Retinal pigment epithelial cell (primary cell): ENCODE measurements around the gene RHOT1.

ENCODE experiments used
- DNase-seq: peaks from one replicate; pipeline ENCODE4 v3.0.0-alpha.2; 2010; ENCODE audit warnings: low read depth
- H3K4me3 ChIP-seq: 2 replicates; pipeline ENCODE4 v1.5.1; 2011; ENCODE audit warnings: mild to moderate bottlenecking, low read length, control low read depth, moderate library complexity
- CTCF ChIP-seq: conservative IDR thresholded peaks from 2 replicates; pipeline ENCODE4 v1.5.1; 2011; ENCODE audit warnings: low read depth, low read length, control low read depth, inconsistent platforms

The RHOT1 gene

GRCh38 chr17:32189343-32189742, 47.0 kb downstream of the RHOT1 start:
- DNase-seq: no peak
- H3K4me3 ChIP-seq: no peak overlapping the region
- no peak for TF ChIP-seq CTCF

- DNase-seq: no peak
- H3K4me3 ChIP-seq: no peak overlapping the region
- no peak for TF ChIP-seq CTCF
Measured at GRCh38 chr17:32191306-32191705, 49.0 kb downstream of the RHOT1 start.

DNA sequence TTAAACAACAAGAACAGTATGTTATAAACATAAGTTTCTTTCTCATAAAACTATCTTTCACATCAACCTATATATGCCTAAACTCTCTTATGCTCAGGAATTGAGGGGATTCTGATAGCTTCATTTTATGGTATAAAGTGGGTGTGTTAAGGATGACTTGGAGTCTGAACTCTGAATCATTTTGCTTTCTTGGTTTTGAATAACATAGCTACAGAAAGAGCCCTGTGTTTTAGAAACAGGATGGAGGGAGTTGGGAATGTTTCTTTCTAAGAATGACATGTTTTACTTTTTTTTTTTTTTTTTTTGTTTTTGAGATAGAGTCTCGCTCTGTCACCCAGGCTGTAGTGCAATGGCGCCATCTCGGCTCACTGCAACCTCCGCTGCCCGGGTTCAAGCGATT, 50.1 kb downstream of the RHOT1 start:
- DNase-seq: no peak
- no peak for TF ChIP-seq CTCF
- no peak overlapping the region for H3K4me3 ChIP-seq

DNA sequence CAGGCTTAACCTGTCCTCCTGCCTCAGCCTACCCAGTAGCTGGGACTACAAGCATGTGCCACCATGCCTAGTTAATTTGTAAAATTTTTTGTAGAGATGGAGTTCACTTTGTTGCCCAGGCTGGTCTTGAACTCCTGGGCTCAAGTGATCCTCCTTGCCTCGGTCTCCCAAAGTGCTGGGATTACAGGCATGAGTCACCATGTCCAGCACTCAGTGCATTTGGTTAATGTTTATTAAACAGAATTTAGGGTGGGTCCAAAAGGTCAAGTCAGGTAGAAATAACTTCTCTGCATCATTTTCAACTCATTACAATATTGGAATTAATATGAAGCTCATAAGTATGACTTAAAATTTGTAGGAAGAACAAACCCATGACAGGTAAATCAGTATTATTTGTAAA, 55.7 kb downstream of the RHOT1 start:
- no peak for DNase-seq
- H3K4me3 ChIP-seq: no peak overlapping the region
- no peak for TF ChIP-seq CTCF

- no peak for DNase-seq
- TF ChIP-seq CTCF: no peak
- no peak overlapping the region for H3K4me3 ChIP-seq
Measured at GRCh38 chr17:32206861-32207260, 64.6 kb downstream of the RHOT1 start.

DNA sequence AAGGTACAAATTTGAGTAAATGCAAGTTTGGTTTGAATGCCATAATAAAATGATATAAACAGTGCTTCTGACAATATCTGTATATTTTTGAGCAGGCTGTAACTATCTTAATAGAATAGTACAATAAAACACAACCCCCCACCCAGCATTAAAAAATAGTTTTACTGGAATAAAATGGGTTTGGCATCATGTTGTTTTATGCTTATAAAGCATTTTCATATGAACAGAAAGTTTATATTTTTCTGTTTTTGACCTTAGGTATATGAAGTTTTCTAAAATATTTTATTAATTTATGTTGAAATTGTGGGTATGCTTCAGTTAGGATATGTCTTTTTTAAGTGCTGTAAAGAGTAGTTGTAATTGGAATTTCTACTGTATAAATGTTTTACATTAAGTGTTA, 66.1 kb downstream of the RHOT1 start:
- H3K4me3 ChIP-seq: no peak overlapping the region
- no peak for DNase-seq
- no peak for TF ChIP-seq CTCF

DNA sequence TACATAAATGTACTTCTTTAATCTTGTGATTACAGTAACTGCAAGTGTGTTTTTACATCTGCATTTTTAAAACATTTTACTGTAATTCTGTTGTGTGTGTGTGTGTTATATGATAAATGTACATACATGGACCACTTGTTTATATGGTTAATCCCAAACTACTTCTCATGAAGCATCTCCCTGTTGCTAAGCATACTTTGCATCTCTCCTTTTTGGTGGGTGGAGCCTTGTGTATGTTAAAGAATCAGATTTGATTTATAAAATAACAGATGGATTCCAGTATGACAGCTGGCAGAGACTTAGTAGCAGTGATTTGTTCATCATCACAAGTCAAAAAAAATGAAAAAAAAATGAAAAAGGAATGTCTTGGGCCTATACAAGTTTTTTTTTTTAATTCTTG, 67.3 kb downstream of the RHOT1 start:
- H3K4me3 ChIP-seq: no peak overlapping the region
- no peak for TF ChIP-seq CTCF
- no peak for DNase-seq
